ENCODE results near the gene TBC1D10A. TPM values are rescaled to one million over a fixed set of nuclear protein-coding genes. Genes with fewer than 3 reads are reported as not detected.

The TBC1D10A gene
- polyA plus RNA-seq, 1 of the 3 experiments (the other 2 are of a cell fraction): 15.3 TPM

DNA sequence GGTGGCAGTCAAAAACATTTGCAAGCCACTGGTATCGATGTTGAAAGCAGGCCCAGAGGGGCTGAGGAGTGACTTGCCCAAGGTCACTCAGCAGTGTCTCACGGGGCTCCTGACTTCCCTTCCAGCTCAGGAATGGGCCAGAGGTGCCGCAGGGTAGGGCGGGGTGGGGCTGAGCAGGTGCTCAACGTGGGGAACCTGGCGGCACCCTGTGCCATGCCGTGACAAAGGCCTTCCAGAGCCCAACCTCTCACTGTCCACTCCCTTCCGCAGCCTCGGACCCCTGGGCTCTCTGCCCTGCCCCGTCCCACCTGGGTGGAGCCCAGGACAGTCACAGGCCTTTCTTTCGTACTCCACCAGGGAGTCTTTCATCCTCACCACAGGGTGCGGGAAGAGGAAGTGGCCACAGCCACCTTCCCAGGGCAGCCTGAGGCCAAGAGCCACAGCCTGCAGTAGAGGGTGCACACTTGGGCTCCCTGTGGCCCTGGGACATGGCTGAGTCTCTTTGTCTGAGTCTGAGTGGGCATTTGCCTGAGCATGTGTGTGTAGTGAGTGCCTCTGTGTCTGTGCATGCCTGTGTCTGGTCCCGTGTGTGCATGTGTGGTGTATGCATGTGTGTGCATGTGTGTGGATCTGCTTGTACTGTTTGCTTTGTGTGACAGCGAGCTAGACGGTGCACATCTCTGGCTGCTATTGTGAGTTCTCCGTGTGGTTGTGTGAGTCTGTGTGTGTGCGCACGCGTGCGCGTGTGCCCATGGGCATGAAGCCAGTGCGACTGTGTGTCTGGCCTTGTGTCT, 74.1 kb downstream of the TBC1D10A start:
- H4K20me1 ChIP-seq (ENCODE audit: insufficient read depth): no peaks in the 10 kb centered on the region
- no peak overlapping the region for H3K4me2 ChIP-seq
- H2AFZ ChIP-seq (ENCODE audit: low read depth): no peak overlapping the region
- H3K9me3 ChIP-seq: no peaks in the 10 kb centered on the region
- H3K79me2 ChIP-seq (ENCODE audit: insufficient read depth): no peaks in the 10 kb centered on the region
- no peak overlapping the region for H3K9ac ChIP-seq
- peaks cover 14% of the 10 kb centered on the region for H3F3A ChIP-seq (replicated peaks; ENCODE audit: insufficient read depth)
- H3K4me3 ChIP-seq (ENCODE audit: low read depth in 2 of 2, low read length in 1 of 2): no peak overlapping the region
- WGBS (ENCODE audit: low lambda C conversion rate): 74% methylated on average over 16 of the region's 22 CpGs
- DNase-seq: no peak
- TF ChIP-seq, protein P1, sequence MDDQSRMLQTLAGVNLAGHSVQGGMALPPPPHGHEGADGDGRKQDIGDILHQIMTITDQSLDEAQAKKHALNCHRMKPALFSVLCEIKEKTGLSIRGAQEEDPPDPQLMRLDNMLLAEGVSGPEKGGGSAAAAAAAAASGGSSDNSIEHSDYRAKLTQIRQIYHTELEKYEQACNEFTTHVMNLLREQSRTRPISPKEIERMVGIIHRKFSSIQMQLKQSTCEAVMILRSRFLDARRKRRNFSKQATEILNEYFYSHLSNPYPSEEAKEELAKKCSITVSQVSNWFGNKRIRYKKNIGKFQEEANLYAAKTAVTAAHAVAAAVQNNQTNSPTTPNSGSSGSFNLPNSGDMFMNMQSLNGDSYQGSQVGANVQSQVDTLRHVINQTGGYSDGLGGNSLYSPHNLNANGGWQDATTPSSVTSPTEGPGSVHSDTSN (IDR thresholded peaks at IDR 0.05): no peak
- TF ChIP-seq YY1 (IDR thresholded peaks at IDR 0.05; ENCODE audit: low read depth) (no peak), SMC3 (IDR thresholded peaks at IDR 0.05; ENCODE audit: low read depth, low read length) (no peak), TCF12 (IDR thresholded peaks at IDR 0.05) (no peak), RCOR1 (IDR thresholded peaks at IDR 0.05; ENCODE audit: low read length) (no peak), FOXM1 (IDR thresholded peaks at IDR 0.05; ENCODE audit: low read depth) (no peak), POLR2AphosphoS5 (IDR thresholded peaks at IDR 0.05; ENCODE audit: low read depth, low read length) (no peak), ELF1 (IDR thresholded peaks at IDR 0.05) (no peak), FOXJ3 (CRISPR knock-in tag; IDR thresholded peaks at IDR 0.05) (no peak), MXI1 (IDR thresholded peaks at IDR 0.05; ENCODE audit: low read depth, low read length) (no peak), RXRA (IDR thresholded peaks at IDR 0.05; ENCODE audit: borderline replicate concordance, low read depth) (no peak), TAF1 (IDR thresholded peaks at IDR 0.05; ENCODE audit: borderline replicate concordance, low read depth, low read length) (no peak), JUND (IDR thresholded peaks at IDR 0.05) (no peak)
- TF ChIP-seq, protein P2, sequence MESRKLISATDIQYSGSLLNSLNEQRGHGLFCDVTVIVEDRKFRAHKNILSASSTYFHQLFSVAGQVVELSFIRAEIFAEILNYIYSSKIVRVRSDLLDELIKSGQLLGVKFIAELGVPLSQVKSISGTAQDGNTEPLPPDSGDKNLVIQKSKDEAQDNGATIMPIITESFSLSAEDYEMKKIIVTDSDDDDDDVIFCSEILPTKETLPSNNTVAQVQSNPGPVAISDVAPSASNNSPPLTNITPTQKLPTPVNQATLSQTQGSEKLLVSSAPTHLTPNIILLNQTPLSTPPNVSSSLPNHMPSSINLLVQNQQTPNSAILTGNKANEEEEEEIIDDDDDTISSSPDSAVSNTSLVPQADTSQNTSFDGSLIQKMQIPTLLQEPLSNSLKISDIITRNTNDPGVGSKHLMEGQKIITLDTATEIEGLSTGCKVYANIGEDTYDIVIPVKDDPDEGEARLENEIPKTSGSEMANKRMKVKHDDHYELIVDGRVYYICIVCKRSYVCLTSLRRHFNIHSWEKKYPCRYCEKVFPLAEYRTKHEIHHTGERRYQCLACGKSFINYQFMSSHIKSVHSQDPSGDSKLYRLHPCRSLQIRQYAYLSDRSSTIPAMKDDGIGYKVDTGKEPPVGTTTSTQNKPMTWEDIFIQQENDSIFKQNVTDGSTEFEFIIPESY (IDR thresholded peaks at IDR 0.05; ENCODE audit: borderline replicate concordance, low read depth): no peak
- TF ChIP-seq, protein P3, sequence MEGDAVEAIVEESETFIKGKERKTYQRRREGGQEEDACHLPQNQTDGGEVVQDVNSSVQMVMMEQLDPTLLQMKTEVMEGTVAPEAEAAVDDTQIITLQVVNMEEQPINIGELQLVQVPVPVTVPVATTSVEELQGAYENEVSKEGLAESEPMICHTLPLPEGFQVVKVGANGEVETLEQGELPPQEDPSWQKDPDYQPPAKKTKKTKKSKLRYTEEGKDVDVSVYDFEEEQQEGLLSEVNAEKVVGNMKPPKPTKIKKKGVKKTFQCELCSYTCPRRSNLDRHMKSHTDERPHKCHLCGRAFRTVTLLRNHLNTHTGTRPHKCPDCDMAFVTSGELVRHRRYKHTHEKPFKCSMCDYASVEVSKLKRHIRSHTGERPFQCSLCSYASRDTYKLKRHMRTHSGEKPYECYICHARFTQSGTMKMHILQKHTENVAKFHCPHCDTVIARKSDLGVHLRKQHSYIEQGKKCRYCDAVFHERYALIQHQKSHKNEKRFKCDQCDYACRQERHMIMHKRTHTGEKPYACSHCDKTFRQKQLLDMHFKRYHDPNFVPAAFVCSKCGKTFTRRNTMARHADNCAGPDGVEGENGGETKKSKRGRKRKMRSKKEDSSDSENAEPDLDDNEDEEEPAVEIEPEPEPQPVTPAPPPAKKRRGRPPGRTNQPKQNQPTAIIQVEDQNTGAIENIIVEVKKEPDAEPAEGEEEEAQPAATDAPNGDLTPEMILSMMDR (IDR thresholded peaks at IDR 0.05): no peak
- TF ChIP-seq, protein P4, sequence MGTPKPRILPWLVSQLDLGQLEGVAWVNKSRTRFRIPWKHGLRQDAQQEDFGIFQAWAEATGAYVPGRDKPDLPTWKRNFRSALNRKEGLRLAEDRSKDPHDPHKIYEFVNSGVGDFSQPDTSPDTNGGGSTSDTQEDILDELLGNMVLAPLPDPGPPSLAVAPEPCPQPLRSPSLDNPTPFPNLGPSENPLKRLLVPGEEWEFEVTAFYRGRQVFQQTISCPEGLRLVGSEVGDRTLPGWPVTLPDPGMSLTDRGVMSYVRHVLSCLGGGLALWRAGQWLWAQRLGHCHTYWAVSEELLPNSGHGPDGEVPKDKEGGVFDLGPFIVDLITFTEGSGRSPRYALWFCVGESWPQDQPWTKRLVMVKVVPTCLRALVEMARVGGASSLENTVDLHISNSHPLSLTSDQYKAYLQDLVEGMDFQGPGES (IDR thresholded peaks at IDR 0.05; ENCODE audit: low read depth, low read length): no peak
- H3K27me3 ChIP-seq (ENCODE audit: insufficient read depth): no peaks in the 10 kb centered on the region
- H3K27ac ChIP-seq (ENCODE audit: low read depth in 2 of 2, low read length in 1 of 2): peak overlapping the region; percentile 13 to 55
- CTCF ChIA-PET: interaction anchor here (0.9 to 3.7 kb wide), 3 partner anchors 34 to 144 kb away, joined by 4 to 65 read pairs (median 5); no protein-coding TSS in a partner anchor
- H3K4me1 ChIP-seq (ENCODE audit: control insufficient read depth in 1 of 2, insufficient read depth in 2 of 2, low read depth in 1 of 2, low read length in 1 of 2): peaks cover 29 to 40% of the 10 kb centered on the region in 2 experiments
- no peaks in the 10 kb centered on the region for H3K9me2 ChIP-seq
- H3K36me3 ChIP-seq (replicated peaks in 1 of 2; ENCODE audit: control insufficient read depth in 1 of 2, insufficient read depth in 2 of 2, low read length in 1 of 2): no peaks in the 10 kb centered on the region
- POLR2A ChIA-PET: no interaction called here
